ENCODE measurements around the gene NEK9. TPM values are rescaled to one million over a fixed set of nuclear protein-coding genes. Genes with fewer than 3 reads are reported as not detected.

NEK9 gene
- total and polyA plus RNA-seq, 9 of the 15 experiments (the other 6 are each of a cell fraction or from before 2014, with no cell fraction given), result 2.8 to 39.6 (median 19.8) TPM

- TF ChIP-seq GTF3C2 (IDR thresholded peaks at IDR 0.05; ENCODE audit: borderline replicate concordance, extremely low read depth, insufficient read length), result no peak
- no peak for TF ChIP-seq FOXA1 (IDR thresholded peaks at IDR 0.05; ENCODE audit: borderline replicate concordance)
Measured at GRCh38 chr14:75044752-75045151, 82.1 kb downstream of the NEK9 start (continued).

- Histone ChIP-seq H3K36me3 (ENCODE audit: control insufficient read depth, insufficient read depth, low read length) (peaks cover 28% of the 10 kb centered on the region; the same call in 2 of the 3 replicates), H3K27ac (ENCODE audit: extremely low read depth, low read depth, low read length) (no peak overlapping the region), H3K27me3 (ENCODE audit: control insufficient read depth in 2 of 2, insufficient read depth in 2 of 2, low read length in 2 of 2) (no peaks in the 10 kb centered on the region), H3K9me1 (ENCODE audit: control insufficient read depth, insufficient read depth, low read length) (no peaks in the 10 kb centered on the region), H3K4me3 (no peak overlapping the region), H3K4me1 (replicated peaks in 1 of 2; ENCODE audit: control insufficient read depth in 2 of 2, insufficient read depth in 2 of 2, low read length in 2 of 2) (peaks cover 0 to 19% of the 10 kb centered on the region in 2 experiments; a peak in 2 of 5 replicates), H3K4me2 (ENCODE audit: insufficient read depth, low read length) (no peak overlapping the region), H3K9me3 (replicated peaks; ENCODE audit: control insufficient read depth, insufficient read depth, low read depth, low read length) (no peaks in the 10 kb centered on the region), H3K79me2 (ENCODE audit: control insufficient read depth, insufficient read depth, low read length) (peaks cover 13% of the 10 kb centered on the region), H3K9ac (ENCODE audit: insufficient read depth in 1 of 2, low read depth in 2 of 2, low read length in 2 of 2) (no peak overlapping the region), H4K20me1 (replicated peaks; ENCODE audit: control insufficient read depth, insufficient read depth, low read length) (no peaks in the 10 kb centered on the region), H2AFZ (ENCODE audit: low read depth, low read length) (no peak overlapping the region)
- ChIA-PET POLR2A (interaction anchor here (1.0 to 1.2 kb wide), 2 partner anchors 8 to 18 kb away, joined by 3 to 4 read pairs; no protein-coding TSS in a partner anchor), CTCF (ENCODE audit: low intra/inter-chr PET ratio) (no interaction called here)
- intact Hi-C loops (cut with micrococcal nuclease), result no loop called here
- DNase-seq (ENCODE audit: extremely low read depth in 1 of 4, low spot score in 3 of 4), result no peak
- no TSS peak for BruUV-seq (replicated peaks)
- ATAC-seq, result no peak
- WGBS (ENCODE audit: insufficient coverage, low coverage, missing lambda C conversion rate), result 28% methylated on average over 2 of the region's 2 CpGs
- no peak for FAIRE-seq
- in situ Hi-C loops (cut with MboI), result no loop called here
- TF ChIP-seq TEAD2 (tag; IDR thresholded peaks at IDR 0.05) (no peak), COPS2 (conservative IDR thresholded peaks at IDR 0.05) (no peak), ARID3A (IDR thresholded peaks at IDR 0.05; ENCODE audit: borderline replicate concordance, low read depth, low read length) (no peak), MXD1 (CRISPR knock-in tag; IDR thresholded peaks at IDR 0.05; ENCODE audit: borderline replicate concordance, poor library complexity, severe bottlenecking) (no peak), FOXM1 (IDR thresholded peaks at IDR 0.05; ENCODE audit: low read depth) (no peak), FOXM1 (CRISPR knock-in tag; IDR thresholded peaks at IDR 0.05; ENCODE audit: low read depth) (no peak), U2AF2 (optimal IDR thresholded peaks at IDR 0.05; ENCODE audit: low read depth, low read length) (no peak), ZNF561 (CRISPR knock-in tag; conservative IDR thresholded peaks at IDR 0.05) (no peak), MBD1 (CRISPR knock-in tag; IDR thresholded peaks at IDR 0.05) (no peak), FOXJ3 (CRISPR knock-in tag; IDR thresholded peaks at IDR 0.05) (no peak), MCM3 (IDR thresholded peaks at IDR 0.05) (no peak), IFI16 (CRISPR knock-in tag; IDR thresholded peaks at IDR 0.05) (no peak)
Measured at GRCh38 chr14:75044322-75044721, 82.5 kb downstream of the NEK9 start.
